CD14-positive monocyte (primary cell): ENCODE measurements around the gene TXK. TPM values are rescaled to one million over a fixed set of nuclear protein-coding genes. Genes with fewer than 3 reads are reported as not detected.

Experiments used
- DNase-seq, 3 donors: peaks; one replicate each; pipeline ENCODE4 v3.0.0-alpha.2; 2011 to 2022
- H2AFZ ChIP-seq: 2 replicates; pipeline ENCODE4 v1.6.0; 2012; ENCODE audit warnings: mild to moderate bottlenecking, low read depth, low read length, inconsistent platforms; ENCODE audit not compliant: insufficient read depth, poor library complexity, severe bottlenecking
- H3K27ac ChIP-seq, 2 donors: 1 replicate in 1 of 2; 2 replicates in 1 of 2; pipeline ENCODE4 v1.5.1; 2012 to 2013; ENCODE audit warnings: low read length in 2 of 2, control low read depth in 1 of 2, inconsistent platforms in 1 of 2, low read depth in 1 of 2, mild to moderate bottlenecking in 1 of 2
- H3K27me3 ChIP-seq, 2 donors: one replicate each; pipeline versions ENCODE4 v1.6.0 to v1.6.1; 2011 to 2013; ENCODE audit warnings: low read length in 2 of 2; ENCODE audit not compliant: control insufficient read depth in 2 of 2, insufficient read depth in 2 of 2
- H3K36me3 ChIP-seq, 2 donors: replicated peaks in 1 of 2; 1 replicate in 1 of 2; 2 replicates in 1 of 2; pipeline versions ENCODE4 v1.5.1 to v1.6.1; 2012 to 2013; ENCODE audit warnings: low read length in 2 of 2, control low read depth in 1 of 2, inconsistent platforms in 1 of 2, mild to moderate bottlenecking in 1 of 2; ENCODE audit not compliant: insufficient read depth in 2 of 2, control insufficient read depth in 1 of 2
- H3K4me1 ChIP-seq, 2 donors: 1 replicate in 1 of 2; 2 replicates in 1 of 2; pipeline versions ENCODE4 v1.5.1 to v1.6.1; 2012 to 2013; ENCODE audit warnings: low read length in 2 of 2, control low read depth in 1 of 2, inconsistent platforms in 1 of 2, mild to moderate bottlenecking in 1 of 2, moderate library complexity in 1 of 2; ENCODE audit not compliant: insufficient read depth in 2 of 2, control insufficient read depth in 1 of 2
- H3K4me2 ChIP-seq: replicated peaks from 2 replicates; pipeline ENCODE3; 2012; ENCODE audit warnings: low read length, moderate library complexity, mild to moderate bottlenecking; ENCODE audit not compliant: poor library complexity, severe bottlenecking; ENCODE audit errors: extremely low read depth
- H3K4me3 ChIP-seq, 3 experiments: fragments of 200-600 bp in 1 of 3; sonication (generic) in 1 of 3; replicated peaks in 1 of 3; 1 replicate in 2 of 3; 2 replicates in 1 of 3; pipeline ENCODE4 v1.5.1; 2011 to 2013; ENCODE audit warnings: low read length in 3 of 3, mild to moderate bottlenecking in 3 of 3, control low read depth in 2 of 3, low read depth in 2 of 3, inconsistent platforms in 1 of 3, moderate library complexity in 1 of 3
- H3K79me2 ChIP-seq: 2 replicates; pipeline ENCODE4 v1.6.0; 2012; ENCODE audit warnings: mild to moderate bottlenecking, control low read depth, inconsistent platforms, low read length, moderate library complexity; ENCODE audit not compliant: insufficient read depth
- H3K9ac ChIP-seq: 2 replicates; pipeline ENCODE4 v1.6.0; 2017; ENCODE audit warnings: low read length, mild to moderate bottlenecking; ENCODE audit not compliant: insufficient read depth, poor library complexity, severe bottlenecking
- H3K9me3 ChIP-seq, 2 donors: replicated peaks in 1 of 2; 1 replicate in 1 of 2; 2 replicates in 1 of 2; pipeline versions ENCODE4 v1.5.1 to v1.6.1; 2012 to 2013; ENCODE audit warnings: low read length in 2 of 2, control low read depth in 1 of 2; ENCODE audit not compliant: control insufficient read depth in 1 of 2, insufficient read depth in 1 of 2
- H4K20me1 ChIP-seq: 2 replicates; pipeline ENCODE4 v1.6.0; 2012; ENCODE audit warnings: mild to moderate bottlenecking, low read length, control low read depth, moderate library complexity; ENCODE audit not compliant: insufficient read depth
- H3K27ac Mint-ChIP-seq, 7 donors: one replicate each; pipeline ENCODE4 v1.8.0; 2020; ENCODE audit warnings: mild to moderate bottlenecking in 7 of 7, mixed read lengths in 7 of 7, moderate library complexity in 6 of 7, inconsistent platforms in 2 of 7
- H3K27me3 Mint-ChIP-seq, 3 donors: one replicate each; pipeline ENCODE4 v1.8.0; 2021 to 2022; ENCODE audit warnings: low read depth in 3 of 3, mild to moderate bottlenecking in 3 of 3, mixed read lengths in 3 of 3, moderate library complexity in 3 of 3, inconsistent platforms in 1 of 3
- H3K36me3 Mint-ChIP-seq, 2 donors: one replicate each; pipeline ENCODE4 v1.8.0; 2020; ENCODE audit warnings: mixed read lengths in 2 of 2, inconsistent platforms in 1 of 2, mild to moderate bottlenecking in 1 of 2
- H3K4me1 Mint-ChIP-seq: one replicate; pipeline ENCODE4 v1.8.0; 2020; ENCODE audit warnings: mild to moderate bottlenecking, mixed read lengths
- H3K4me3 Mint-ChIP-seq, 2 donors: one replicate each; pipeline ENCODE4 v1.8.0; 2020; ENCODE audit warnings: mild to moderate bottlenecking in 2 of 2, mixed read lengths in 2 of 2, moderate library complexity in 1 of 2
- H3K9me3 Mint-ChIP-seq, 7 donors: one replicate each; pipeline ENCODE4 v1.8.0; 2020 to 2022; ENCODE audit warnings: mixed read lengths in 7 of 7, mild to moderate bottlenecking in 6 of 7, moderate library complexity in 6 of 7, inconsistent platforms in 2 of 7
- CTCF ChIP-seq: fragments of 200-600 bp; IDR thresholded peaks from one replicate; pipeline ENCODE4 v1.8.0; 2022; ENCODE audit warnings: antibody characterized with exemption, mild to moderate bottlenecking
- WGBS: methylation state at CpG from one replicate; pipeline ENCODE4 v1.1.5; 2013; ENCODE audit warnings: missing lambda C conversion rate; ENCODE audit not compliant: insufficient coverage; 5-methylcytosine and 5-hydroxymethylcytosine counted together
- intact Hi-C, 2 donors: fragments of 100-400 bp; cut with micrococcal nuclease; formaldehyde crosslinking; loops; one replicate each; pipeline versions ENCODE4 v1.15.0 to v1.15.1; 2023
- polyA plus RNA-seq, 3 donors: library from polyadenylated mRNA; depleted of rRNA in 1 of 3; unstranded in 2 of 3; stranded (reverse) in 1 of 3; fragments of 300-500 nt in 2 of 3; fragments of >200 nt in 1 of 3; fragmentation: Illumina TruSeq in 2 of 3; gene quantifications; 1 replicate in 2 of 3; 2 replicates in 1 of 3; pipeline ENCODE4 v1.2.3, GENCODE V29; 2012 to 2021

TXK gene
- polyA plus RNA-seq, 3 donors, result 0.13 to 0.93 (median 0.54) TPM

- peak overlapping the region in 1 of 2 donors; percentile 85 for H3K27ac ChIP-seq
- TF ChIP-seq CTCF, result no peak
- Mint-ChIP-seq H3K36me3 (no peaks in the 10 kb centered on the region), H3K27ac (peak overlapping the region in 3 of 7 donors; percentile 84 to 91 (median 89)), H3K9me3 (no peaks in the 10 kb centered on the region), H3K4me3 (no peak overlapping the region), H3K4me1 (peaks cover 25% of the 10 kb centered on the region), H3K27me3 (peaks cover 0 to 3% (median 1%) of the 10 kb centered on the region in 3 donors)
- H3K4me3 ChIP-seq, result no peak overlapping the region
- no peaks in the 10 kb centered on the region for H3K9me3 ChIP-seq
- intact Hi-C loops, result loop anchor here (5.0 to 10.0 kb wide), 2 partner anchors 51 to 551 kb away; partner anchors contain the start of gene ATP10D (in 1 of the 2)
- no peaks in the 10 kb centered on the region for H3K79me2 ChIP-seq
- no peaks in the 10 kb centered on the region for H4K20me1 ChIP-seq
- no peaks in the 10 kb centered on the region for H3K36me3 ChIP-seq
- no peak overlapping the region for H3K4me2 ChIP-seq
- no peaks in the 10 kb centered on the region for H3K27me3 ChIP-seq
- no peak overlapping the region for H3K9ac ChIP-seq
- H3K4me1 ChIP-seq, result peaks cover 18 to 27% of the 10 kb centered on the region in 2 donors
- no peak for DNase-seq
- 100% methylated on average over 2 of the region's 3 CpGs for WGBS
- H2AFZ ChIP-seq, result no peak overlapping the region
Observed at GRCh38 chr4:48035952-48036351, 98.1 kb downstream of the TXK start.

GRCh38 chr4:48033825-48034413, 100.1 kb downstream of the TXK start:
- no peak overlapping the region for H3K27ac Mint-ChIP-seq
- Histone ChIP-seq H3K4me2 (no peak overlapping the region), H3K4me3 (no peak overlapping the region), H3K27ac (no peak overlapping the region), H3K79me2 (no peaks in the 10 kb centered on the region), H2AFZ (no peak overlapping the region), H3K9ac (no peak overlapping the region), H4K20me1 (no peaks in the 10 kb centered on the region), H3K4me1 (peaks cover 18 to 27% of the 10 kb centered on the region in 2 donors), H3K27me3 (no peaks in the 10 kb centered on the region), H3K36me3 (no peaks in the 10 kb centered on the region), H3K9me3 (no peaks in the 10 kb centered on the region)
- intact Hi-C loops, result loop anchor here in 1 of 2 donors (2.0 to 10.0 kb wide), 2 partner anchors 53 to 549 kb away; partner anchors contain the start of gene ATP10D
- H3K36me3 Mint-ChIP-seq, result no peaks in the 10 kb centered on the region
- no peaks in the 10 kb centered on the region for H3K9me3 Mint-ChIP-seq
- H3K4me3 Mint-ChIP-seq, result no peak overlapping the region
- TF ChIP-seq CTCF, result peak; percentile 84
- H3K27me3 Mint-ChIP-seq, result peaks cover 0 to 2% (median 1%) of the 10 kb centered on the region in 3 donors
- WGBS, result no CpG with 5 or more reads among the region's 1 CpG
- peaks cover 25% of the 10 kb centered on the region for H3K4me1 Mint-ChIP-seq
- peak; percentile 38 to 74 (median 65) for DNase-seq
